ENCODE measurements around the gene MAD1L1. TPM values are rescaled to one million over a fixed set of nuclear protein-coding genes. Genes with fewer than 3 reads are reported as not detected.

Gene MAD1L1
- total and polyA plus RNA-seq, 2 of the 4 experiments (the other 2 are of a cell fraction) = 29.0 to 40.9 TPM

DNA sequence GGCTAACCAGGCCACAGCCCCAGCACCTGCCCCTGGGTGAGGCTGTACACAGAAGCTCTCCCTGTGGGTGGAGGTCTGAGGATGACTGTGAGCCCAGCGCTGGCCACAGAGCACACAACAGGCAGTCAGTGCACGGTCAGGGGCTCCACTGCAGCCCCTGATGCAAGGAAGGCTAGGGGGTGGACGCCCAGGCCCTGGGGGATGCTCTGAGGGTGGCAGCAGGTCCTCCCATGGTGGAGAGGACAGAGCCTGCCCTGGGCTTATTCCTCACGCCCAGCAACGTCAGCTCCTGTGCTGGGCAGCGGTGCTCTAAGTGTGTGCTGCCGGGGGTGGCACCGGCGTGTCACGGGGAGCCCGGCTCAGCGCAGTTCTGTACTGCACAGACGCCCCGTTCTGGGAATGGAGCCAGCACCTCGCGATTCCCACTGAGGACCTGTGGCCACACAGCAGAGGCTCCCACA is 223.2 kb downstream of the MAD1L1 start:
- Histone ChIP-seq H4K91ac (ENCODE audit: insufficient read depth, low read depth, low read length) (no peak overlapping the region), H3K4ac (ENCODE audit: low read depth, low read length) (no peak overlapping the region), H3K14ac (replicated peaks; ENCODE audit: low read depth, low read length) (no peak overlapping the region), H2BK20ac (ENCODE audit: low read depth, low read length) (no peak overlapping the region), H4K20me1 (ENCODE audit: insufficient read depth, low read length) (no peaks in the 10 kb centered on the region; the same call in 1 of the 2 replicates), H3K27ac (ENCODE audit: insufficient read depth, low read length) (no peak overlapping the region), H3K9ac (ENCODE audit: low read depth, low read length) (no peak overlapping the region), H3K23ac (ENCODE audit: low read depth, low read length) (no peak overlapping the region), H2AK9ac (replicated peaks; ENCODE audit: low read depth, low read length, poor library complexity) (peak overlapping the region; percentile 37), H2AK5ac (ENCODE audit: low read depth, low read length) (no peak overlapping the region), H3K56ac (ENCODE audit: extremely low read depth, insufficient read depth, low read length) (no peak overlapping the region), H2AFZ (replicated peaks; ENCODE audit: low read length, poor library complexity) (no peak overlapping the region), H3K4me1 (ENCODE audit: control insufficient read depth, insufficient read depth, low read length) (peaks cover 7% of the 10 kb centered on the region; the same call in 1 of the 2 replicates), H3K4me3 (ENCODE audit: insufficient read depth, low read depth, low read length) (no peak overlapping the region), H3K9me1 (ENCODE audit: insufficient read depth, low read length) (no peaks in the 10 kb centered on the region), H3K9me3 (ENCODE audit: control insufficient read depth, insufficient read depth, low read length) (no peaks in the 10 kb centered on the region), H3K79me1 (ENCODE audit: low read depth in 1 of 2, low read length in 2 of 2) (peaks cover 0 to 4% of the 10 kb centered on the region in 2 experiments; a peak in 1 of 4 replicates), H3K4me2 (ENCODE audit: low read depth, low read length) (no peak overlapping the region), H2BK120ac (ENCODE audit: low read depth, low read length) (no peak overlapping the region), H3K27me3 (ENCODE audit: control insufficient read depth, insufficient read depth, low read length) (no peaks in the 10 kb centered on the region), H4K5ac (ENCODE audit: low read depth, low read length) (no peak overlapping the region), H3K36me3 (ENCODE audit: control insufficient read depth, insufficient read depth, low read length) (0 out of 2 replicates have a peak, but pooled peaks cover 2% of the 10 kb centered on the region), H4K8ac (ENCODE audit: low read depth in 2 of 2, low read length in 2 of 2) (no peak overlapping the region), H3K18ac (ENCODE audit: low read depth, low read length) (no peak overlapping the region), H2BK5ac (ENCODE audit: low read depth, low read length, poor library complexity, severe bottlenecking) (no peak overlapping the region), H2BK15ac (ENCODE audit: low read depth, low read length) (no peak overlapping the region)
- dilution Hi-C loops (cut with HindIII; ENCODE audit: low sequenced_read_pairs, unreplicated experiment) = no loop called here
- CTCF ChIA-PET = no interaction called here
- no peak for ATAC-seq (ENCODE audit: low read depth)
- BruUV-seq (replicated peaks) = no TSS peak
- TF ChIP-seq RCOR1 (IDR thresholded peaks at IDR 0.05; ENCODE audit: insufficient replicate concordance, low read length) (no peak), POLR2A (IDR thresholded peaks at IDR 0.05; ENCODE audit: low read depth, low read length) (no peak)
- intact Hi-C loops (cut with micrococcal nuclease) = no loop called here
- DNase-seq = no peak
- POLR2A ChIA-PET (ENCODE audit: unreplicated experiment) = no interaction called here
- WGBS, 2 experiments (ENCODE audit: extremely low coverage in 2 of 2, insufficient read length in 1 of 2) = 60% methylated on average over 10 of the region's 16 CpGs; no CpG with 5 or more reads in 1 of the 2 experiments
- in situ Hi-C loops (cut with MboI; ENCODE audit: low sequenced_read_pairs) = no loop called here
